ENCODE results near the gene MYO15A.

DNA sequence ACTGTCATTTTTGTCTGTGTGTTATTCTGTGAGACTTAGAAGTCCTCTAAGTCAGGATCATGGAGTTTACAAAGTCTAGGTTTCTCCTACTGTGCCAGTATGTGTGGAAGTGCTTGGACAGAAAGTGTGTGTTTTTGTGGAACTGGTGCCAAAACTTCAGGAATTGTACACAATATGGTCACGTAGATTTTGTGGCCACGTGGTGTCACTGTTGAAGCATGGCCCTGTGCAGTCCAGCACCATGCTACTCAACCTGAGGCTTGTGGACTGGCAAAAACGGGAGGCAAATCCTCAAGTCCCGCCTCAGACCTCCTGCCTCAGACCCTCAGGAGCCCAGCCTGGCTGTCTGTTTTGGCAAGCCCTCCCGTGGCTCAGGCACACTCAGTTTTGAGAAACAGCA, 58.3 kb downstream of the MYO15A start:
- TF ChIP-seq, protein P1, sequence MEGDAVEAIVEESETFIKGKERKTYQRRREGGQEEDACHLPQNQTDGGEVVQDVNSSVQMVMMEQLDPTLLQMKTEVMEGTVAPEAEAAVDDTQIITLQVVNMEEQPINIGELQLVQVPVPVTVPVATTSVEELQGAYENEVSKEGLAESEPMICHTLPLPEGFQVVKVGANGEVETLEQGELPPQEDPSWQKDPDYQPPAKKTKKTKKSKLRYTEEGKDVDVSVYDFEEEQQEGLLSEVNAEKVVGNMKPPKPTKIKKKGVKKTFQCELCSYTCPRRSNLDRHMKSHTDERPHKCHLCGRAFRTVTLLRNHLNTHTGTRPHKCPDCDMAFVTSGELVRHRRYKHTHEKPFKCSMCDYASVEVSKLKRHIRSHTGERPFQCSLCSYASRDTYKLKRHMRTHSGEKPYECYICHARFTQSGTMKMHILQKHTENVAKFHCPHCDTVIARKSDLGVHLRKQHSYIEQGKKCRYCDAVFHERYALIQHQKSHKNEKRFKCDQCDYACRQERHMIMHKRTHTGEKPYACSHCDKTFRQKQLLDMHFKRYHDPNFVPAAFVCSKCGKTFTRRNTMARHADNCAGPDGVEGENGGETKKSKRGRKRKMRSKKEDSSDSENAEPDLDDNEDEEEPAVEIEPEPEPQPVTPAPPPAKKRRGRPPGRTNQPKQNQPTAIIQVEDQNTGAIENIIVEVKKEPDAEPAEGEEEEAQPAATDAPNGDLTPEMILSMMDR (IDR thresholded peaks at IDR 0.05): no peak
- TF ChIP-seq SIN3A (IDR thresholded peaks at IDR 0.05; ENCODE audit: borderline replicate concordance, insufficient read depth, low read depth, low read length): no peak

All from Panc1 (cell line).